Dermis lymphatic vessel endothelial cell (primary cell): ENCODE results near the gene NFKBIA. TPM values are rescaled to one million over a fixed set of nuclear protein-coding genes. Genes with fewer than 3 reads are reported as not detected.

Experiments used
- total RNA-seq: library from RNA; depleted of rRNA; stranded (reverse); fragments of >200 nt; gene quantifications from 2 replicates; pipeline ENCODE4 v1.2.1, GENCODE V29; 2014

Gene NFKBIA, protein sequence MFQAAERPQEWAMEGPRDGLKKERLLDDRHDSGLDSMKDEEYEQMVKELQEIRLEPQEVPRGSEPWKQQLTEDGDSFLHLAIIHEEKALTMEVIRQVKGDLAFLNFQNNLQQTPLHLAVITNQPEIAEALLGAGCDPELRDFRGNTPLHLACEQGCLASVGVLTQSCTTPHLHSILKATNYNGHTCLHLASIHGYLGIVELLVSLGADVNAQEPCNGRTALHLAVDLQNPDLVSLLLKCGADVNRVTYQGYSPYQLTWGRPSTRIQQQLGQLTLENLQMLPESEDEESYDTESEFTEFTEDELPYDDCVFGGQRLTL
- total RNA-seq: 130 and 196 TPM in 2 replicates

GRCh38 chr14:35404449-35405303, at the start of gene NFKBIA:
TSS of gene NFKBIA (minus strand) at chr14:35404749. CDS start at chr14:35404644, 105 bp downstream.

Other genes starting within 250 kb of the NFKBIA start
- gene PSMA6, start 112.4 kb downstream of the NFKBIA start, total RNA-seq: 186 and 210 TPM in 2 replicates
- not detected in 2 replicates for gene INSM2, start 129.4 kb upstream of the NFKBIA start, total RNA-seq